GM12878 (cell line): ENCODE data around the gene CLK2. TPM values are rescaled to one million over a fixed set of nuclear protein-coding genes. Genes with fewer than 3 reads are reported as not detected.

Experiments used
- ASH2L ChIP-seq: fragments of 300-600, 200-600 bp; sonication (generic); IDR thresholded peaks from 2 replicates; pipeline ENCODE4 v1.6.1; 2017; ENCODE audit warnings: low read depth, mild to moderate bottlenecking, borderline replicate concordance
- CHD2 ChIP-seq: IDR thresholded peaks from 2 replicates; pipeline ENCODE4 v1.6.1; 2011; ENCODE audit warnings: low read depth, low read length, improper control_type of control experiment, borderline replicate concordance
- JUND ChIP-seq: IDR thresholded peaks from 2 replicates; pipeline ENCODE4 v1.6.1; 2012; ENCODE audit warnings: low read depth, mild to moderate bottlenecking, low read length, improper control_type of control experiment, moderate library complexity
- KLF5 ChIP-seq: fragments of 450-650 bp; IDR thresholded peaks from 2 replicates; pipeline ENCODE4 v1.6.1; 2014; ENCODE audit warnings: mild to moderate bottlenecking; ENCODE audit not compliant: partially characterized antibody
- NRF1 ChIP-seq: conservative IDR thresholded peaks from 2 replicates; pipeline ENCODE4 v1.6.1; 2011; ENCODE audit warnings: mild to moderate bottlenecking, low read depth, low read length, improper control_type of control experiment
- RELA ChIP-seq: fragments of 450-650 bp; IDR thresholded peaks from 2 replicates; pipeline ENCODE4 v1.8.0; 2014; ENCODE audit warnings: borderline replicate concordance; ENCODE audit not compliant: partially characterized antibody
- SIN3A ChIP-seq: IDR thresholded peaks from 2 replicates; pipeline ENCODE4 v1.6.1; 2012; ENCODE audit warnings: low read depth, low read length, improper control_type of control experiment
- SMAD1 ChIP-seq: fragments of 450-650 bp; IDR thresholded peaks from 2 replicates; pipeline ENCODE4 v1.6.1; 2018; ENCODE audit warnings: mild to moderate bottlenecking, low read depth; ENCODE audit not compliant: partially characterized antibody
- ZNF384 ChIP-seq: IDR thresholded peaks from 2 replicates; pipeline ENCODE4 v1.6.1; 2012; ENCODE audit warnings: low read depth, mild to moderate bottlenecking, low read length, improper control_type of control experiment, borderline replicate concordance
- ZSCAN29 ChIP-seq: fragments of 450-650 bp; IDR thresholded peaks from 2 replicates; pipeline ENCODE4 v1.6.1; 2017; ENCODE audit warnings: mild to moderate bottlenecking, moderate library complexity
- polyA plus RNA-seq, 11 experiments: library from polyadenylated mRNA; depleted of rRNA in 4 of 11; unstranded in 6 of 11; stranded (reverse) in 5 of 11; fragments of >200 nt; fragmentation: Nextera tagmentation in 4 of 11; fragmentation: Illumina TruSeq in 1 of 11; extraction: Ambion mirVana in 4 of 11; extraction: Trizol in 1 of 11; gene quantifications; 1 replicate in 1 of 11; 2 replicates in 10 of 11; pipeline versions ENCODE4 v1.2.1 to v1.2.3, GENCODE V29; 2011 to 2016; ENCODE audit warnings: inconsistent platforms in 2 of 11, missing spikeins in 2 of 11, low read depth in 1 of 11
- total RNA-seq, 4 experiments: library from RNA; depleted of rRNA in 3 of 4; stranded (reverse); fragments of >200 nt in 3 of 4; fragmentation: Illumina TruSeq in 1 of 4; extraction: Trizol in 1 of 4; gene quantifications; 2 replicates each; pipeline versions ENCODE4 v1.2.1 to v1.2.3, GENCODE V29; 2013 to 2021
- TF ChIP-seq, protein P1 (sequence below): fragments of 450-650 bp; IDR thresholded peaks from 2 replicates; pipeline ENCODE4 v1.6.1; 2017; ENCODE audit warnings: mild to moderate bottlenecking
- TF ChIP-seq, protein P2 (sequence below): fragments of 450-650 bp; formaldehyde crosslinking; IDR thresholded peaks from 2 replicates; pipeline ENCODE4 v1.4.0; 2022; ENCODE audit warnings: mild to moderate bottlenecking, moderate library complexity
- TF ChIP-seq, protein P3 (sequence below): IDR thresholded peaks from 2 replicates; pipeline ENCODE4 v1.6.1; 2011; ENCODE audit warnings: low read depth, mild to moderate bottlenecking, low read length, moderate library complexity, borderline replicate concordance; ENCODE audit errors: extremely low read depth
- TF ChIP-seq, protein P4 (sequence below): IDR thresholded peaks from 2 replicates; pipeline ENCODE4 v1.6.1; 2012; ENCODE audit warnings: low read depth, low read length, improper control_type of control experiment
- TF ChIP-seq, protein P5 (sequence below): fragments of 450-650 bp; IDR thresholded peaks from 2 replicates; pipeline ENCODE4 v1.6.1; 2017; ENCODE audit warnings: borderline replicate concordance
- TF ChIP-seq, protein P6 (sequence below): IDR thresholded peaks from 2 replicates; pipeline ENCODE4 v1.6.1; 2012; ENCODE audit warnings: mild to moderate bottlenecking, low read depth, low read length

The CLK2 gene
- total and polyA plus RNA-seq, 10 of the 15 experiments (the other 5 are each of a cell fraction or from before 2014, with no cell fraction given): 11.1 to 83.7 (median 36.7) TPM

DNA sequence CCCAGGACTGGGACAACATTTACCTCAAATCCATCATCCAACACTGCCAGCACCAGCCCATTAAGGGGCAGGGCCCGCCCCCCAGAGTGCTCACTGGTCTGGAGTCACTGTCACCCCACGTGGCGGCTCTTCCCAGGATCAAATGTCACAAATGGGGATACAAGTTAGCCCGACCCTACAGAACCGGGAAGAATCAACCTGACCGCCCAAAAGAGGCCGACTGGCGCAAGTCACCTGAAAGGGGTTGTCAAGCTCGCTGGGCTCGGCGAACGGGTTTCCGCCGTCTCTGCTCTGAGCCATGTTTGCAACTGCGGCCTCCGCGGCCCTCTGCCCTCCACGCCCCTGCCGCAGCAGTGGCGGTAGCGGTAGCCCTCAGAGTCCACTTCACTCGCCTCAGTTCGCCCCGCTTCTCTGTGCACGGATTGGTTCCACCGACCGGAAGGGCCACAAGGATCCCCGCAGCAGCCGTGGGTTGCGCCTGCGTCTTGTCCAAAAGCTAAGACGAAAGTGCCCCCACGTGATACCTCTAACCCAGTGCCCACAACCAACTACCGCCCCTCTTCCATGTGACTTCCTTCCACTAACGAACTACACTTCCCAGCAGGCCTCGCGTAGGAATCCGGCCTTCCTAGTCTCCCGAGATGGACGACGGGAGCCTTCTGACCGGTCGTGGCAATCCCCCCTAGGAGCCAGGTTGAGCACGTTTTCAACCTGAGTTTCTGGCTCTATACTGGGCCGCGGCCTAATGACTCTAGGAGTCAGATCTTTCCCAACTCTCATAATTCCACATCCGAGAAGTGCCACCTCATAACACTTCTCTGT is 11.2 kb downstream of the CLK2 start, which contains the start of gene SCAMP3 (continued):
- TF ChIP-seq, protein P1, sequence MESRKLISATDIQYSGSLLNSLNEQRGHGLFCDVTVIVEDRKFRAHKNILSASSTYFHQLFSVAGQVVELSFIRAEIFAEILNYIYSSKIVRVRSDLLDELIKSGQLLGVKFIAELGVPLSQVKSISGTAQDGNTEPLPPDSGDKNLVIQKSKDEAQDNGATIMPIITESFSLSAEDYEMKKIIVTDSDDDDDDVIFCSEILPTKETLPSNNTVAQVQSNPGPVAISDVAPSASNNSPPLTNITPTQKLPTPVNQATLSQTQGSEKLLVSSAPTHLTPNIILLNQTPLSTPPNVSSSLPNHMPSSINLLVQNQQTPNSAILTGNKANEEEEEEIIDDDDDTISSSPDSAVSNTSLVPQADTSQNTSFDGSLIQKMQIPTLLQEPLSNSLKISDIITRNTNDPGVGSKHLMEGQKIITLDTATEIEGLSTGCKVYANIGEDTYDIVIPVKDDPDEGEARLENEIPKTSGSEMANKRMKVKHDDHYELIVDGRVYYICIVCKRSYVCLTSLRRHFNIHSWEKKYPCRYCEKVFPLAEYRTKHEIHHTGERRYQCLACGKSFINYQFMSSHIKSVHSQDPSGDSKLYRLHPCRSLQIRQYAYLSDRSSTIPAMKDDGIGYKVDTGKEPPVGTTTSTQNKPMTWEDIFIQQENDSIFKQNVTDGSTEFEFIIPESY: no peak
- no peak for TF ChIP-seq ASH2L
- no peak for TF ChIP-seq ZSCAN29
- TF ChIP-seq, protein P2, sequence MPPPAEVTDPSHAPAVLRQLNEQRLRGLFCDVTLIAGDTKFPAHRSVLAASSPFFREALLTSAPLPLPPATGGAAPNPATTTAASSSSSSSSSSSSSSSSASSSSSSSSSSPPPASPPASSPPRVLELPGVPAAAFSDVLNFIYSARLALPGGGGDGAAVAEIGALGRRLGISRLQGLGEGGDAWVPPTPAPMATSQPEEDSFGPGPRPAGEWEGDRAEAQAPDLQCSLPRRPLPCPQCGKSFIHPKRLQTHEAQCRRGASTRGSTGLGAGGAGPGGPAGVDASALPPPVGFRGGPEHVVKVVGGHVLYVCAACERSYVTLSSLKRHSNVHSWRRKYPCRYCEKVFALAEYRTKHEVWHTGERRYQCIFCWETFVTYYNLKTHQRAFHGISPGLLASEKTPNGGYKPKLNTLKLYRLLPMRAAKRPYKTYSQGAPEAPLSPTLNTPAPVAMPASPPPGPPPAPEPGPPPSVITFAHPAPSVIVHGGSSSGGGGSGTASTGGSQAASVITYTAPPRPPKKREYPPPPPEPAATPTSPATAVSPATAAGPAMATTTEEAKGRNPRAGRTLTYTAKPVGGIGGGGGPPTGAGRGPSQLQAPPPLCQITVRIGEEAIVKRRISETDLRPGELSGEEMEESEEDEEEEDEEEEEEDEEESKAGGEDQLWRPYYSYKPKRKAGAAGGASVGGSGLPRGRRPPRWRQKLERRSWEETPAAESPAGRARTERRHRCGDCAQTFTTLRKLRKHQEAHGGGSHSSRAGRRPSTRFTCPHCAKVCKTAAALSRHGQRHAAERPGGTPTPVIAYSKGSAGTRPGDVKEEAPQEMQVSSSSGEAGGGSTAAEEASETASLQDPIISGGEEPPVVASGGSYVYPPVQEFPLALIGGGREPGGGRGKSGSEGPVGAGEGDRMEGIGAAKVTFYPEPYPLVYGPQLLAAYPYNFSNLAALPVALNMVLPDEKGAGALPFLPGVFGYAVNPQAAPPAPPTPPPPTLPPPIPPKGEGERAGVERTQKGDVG (CRISPR knock-in tag): no peak
- TF ChIP-seq, protein P3, sequence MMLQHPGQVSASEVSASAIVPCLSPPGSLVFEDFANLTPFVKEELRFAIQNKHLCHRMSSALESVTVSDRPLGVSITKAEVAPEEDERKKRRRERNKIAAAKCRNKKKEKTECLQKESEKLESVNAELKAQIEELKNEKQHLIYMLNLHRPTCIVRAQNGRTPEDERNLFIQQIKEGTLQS: peak; percentile 91
- peak; percentile 95 for TF ChIP-seq CHD2
- TF ChIP-seq, protein P4, sequence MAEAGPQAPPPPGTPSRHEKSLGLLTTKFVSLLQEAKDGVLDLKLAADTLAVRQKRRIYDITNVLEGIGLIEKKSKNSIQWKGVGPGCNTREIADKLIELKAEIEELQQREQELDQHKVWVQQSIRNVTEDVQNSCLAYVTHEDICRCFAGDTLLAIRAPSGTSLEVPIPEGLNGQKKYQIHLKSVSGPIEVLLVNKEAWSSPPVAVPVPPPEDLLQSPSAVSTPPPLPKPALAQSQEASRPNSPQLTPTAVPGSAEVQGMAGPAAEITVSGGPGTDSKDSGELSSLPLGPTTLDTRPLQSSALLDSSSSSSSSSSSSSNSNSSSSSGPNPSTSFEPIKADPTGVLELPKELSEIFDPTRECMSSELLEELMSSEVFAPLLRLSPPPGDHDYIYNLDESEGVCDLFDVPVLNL: no peak
- TF ChIP-seq, protein P5, sequence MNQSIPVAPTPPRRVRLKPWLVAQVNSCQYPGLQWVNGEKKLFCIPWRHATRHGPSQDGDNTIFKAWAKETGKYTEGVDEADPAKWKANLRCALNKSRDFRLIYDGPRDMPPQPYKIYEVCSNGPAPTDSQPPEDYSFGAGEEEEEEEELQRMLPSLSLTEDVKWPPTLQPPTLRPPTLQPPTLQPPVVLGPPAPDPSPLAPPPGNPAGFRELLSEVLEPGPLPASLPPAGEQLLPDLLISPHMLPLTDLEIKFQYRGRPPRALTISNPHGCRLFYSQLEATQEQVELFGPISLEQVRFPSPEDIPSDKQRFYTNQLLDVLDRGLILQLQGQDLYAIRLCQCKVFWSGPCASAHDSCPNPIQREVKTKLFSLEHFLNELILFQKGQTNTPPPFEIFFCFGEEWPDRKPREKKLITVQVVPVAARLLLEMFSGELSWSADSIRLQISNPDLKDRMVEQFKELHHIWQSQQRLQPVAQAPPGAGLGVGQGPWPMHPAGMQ: peak; percentile 8; the same call in 1 of the 2 replicates
- TF ChIP-seq NRF1: peak; percentile 76
- TF ChIP-seq, protein P6, sequence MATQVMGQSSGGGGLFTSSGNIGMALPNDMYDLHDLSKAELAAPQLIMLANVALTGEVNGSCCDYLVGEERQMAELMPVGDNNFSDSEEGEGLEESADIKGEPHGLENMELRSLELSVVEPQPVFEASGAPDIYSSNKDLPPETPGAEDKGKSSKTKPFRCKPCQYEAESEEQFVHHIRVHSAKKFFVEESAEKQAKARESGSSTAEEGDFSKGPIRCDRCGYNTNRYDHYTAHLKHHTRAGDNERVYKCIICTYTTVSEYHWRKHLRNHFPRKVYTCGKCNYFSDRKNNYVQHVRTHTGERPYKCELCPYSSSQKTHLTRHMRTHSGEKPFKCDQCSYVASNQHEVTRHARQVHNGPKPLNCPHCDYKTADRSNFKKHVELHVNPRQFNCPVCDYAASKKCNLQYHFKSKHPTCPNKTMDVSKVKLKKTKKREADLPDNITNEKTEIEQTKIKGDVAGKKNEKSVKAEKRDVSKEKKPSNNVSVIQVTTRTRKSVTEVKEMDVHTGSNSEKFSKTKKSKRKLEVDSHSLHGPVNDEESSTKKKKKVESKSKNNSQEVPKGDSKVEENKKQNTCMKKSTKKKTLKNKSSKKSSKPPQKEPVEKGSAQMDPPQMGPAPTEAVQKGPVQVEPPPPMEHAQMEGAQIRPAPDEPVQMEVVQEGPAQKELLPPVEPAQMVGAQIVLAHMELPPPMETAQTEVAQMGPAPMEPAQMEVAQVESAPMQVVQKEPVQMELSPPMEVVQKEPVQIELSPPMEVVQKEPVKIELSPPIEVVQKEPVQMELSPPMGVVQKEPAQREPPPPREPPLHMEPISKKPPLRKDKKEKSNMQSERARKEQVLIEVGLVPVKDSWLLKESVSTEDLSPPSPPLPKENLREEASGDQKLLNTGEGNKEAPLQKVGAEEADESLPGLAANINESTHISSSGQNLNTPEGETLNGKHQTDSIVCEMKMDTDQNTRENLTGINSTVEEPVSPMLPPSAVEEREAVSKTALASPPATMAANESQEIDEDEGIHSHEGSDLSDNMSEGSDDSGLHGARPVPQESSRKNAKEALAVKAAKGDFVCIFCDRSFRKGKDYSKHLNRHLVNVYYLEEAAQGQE: 0 out of 2 replicates have a peak, but pooled peaks have one; percentile 30
- TF ChIP-seq KLF5: peak; percentile 25
- peak; percentile 32; the same call in 1 of the 2 replicates for TF ChIP-seq JUND
- TF ChIP-seq SIN3A: peak; percentile 66; the same call in 1 of the 2 replicates
- no peak for TF ChIP-seq ZNF384
- peak; percentile 93 for TF ChIP-seq RELA
- TF ChIP-seq SMAD1: no peak
